HUDEP-2 (cell line): ENCODE measurements around the gene FOXL1.

Experiments
- DNase-seq, 76 experiments: peaks; one replicate each; lab custom pipeline; 2025; ENCODE audit not compliant: unreplicated experiment in 76 of 76; lab: John Stamatoyannopoulos, UW

FOXL1 gene

GRCh38 chr16:86578061-86578599, at the start of gene FOXL1:
TSS of gene FOXL1 (plus strand) at chr16:86578549. CDS start at chr16:86578724, 175 bp downstream.
- DNase-seq: no peak

GRCh38 chr16:86529160-86529559, 49.2 kb upstream of the FOXL1 start:
- no peak for DNase-seq

- no peak for DNase-seq
These were observed 47.8 kb upstream of the FOXL1 start for GRCh38 chr16:86530251-86531190.

GRCh38 chr16:86531191-86531545, 47.2 kb upstream of the FOXL1 start:
- DNase-seq: no peak

GRCh38 chr16:86531641-86532525, 46.5 kb upstream of the FOXL1 start:
- no peak for DNase-seq

GRCh38 chr16:86532526-86532815, 45.9 kb upstream of the FOXL1 start:
- no peak for DNase-seq

- no peak for DNase-seq
These were observed 45.3 kb upstream of the FOXL1 start for GRCh38 chr16:86533076-86533475.

GRCh38 chr16:86533767-86534351, 44.5 kb upstream of the FOXL1 start:
- no peak for DNase-seq

- DNase-seq: no peak
These were observed 43.4 kb upstream of the FOXL1 start for GRCh38 chr16:86534779-86535615.

GRCh38 chr16:86536621-86537020, 41.7 kb upstream of the FOXL1 start:
- DNase-seq: no peak

GRCh38 chr16:86537486-86537885, 40.9 kb upstream of the FOXL1 start:
- DNase-seq: no peak

GRCh38 chr16:86538196-86538780, 40.1 kb upstream of the FOXL1 start:
- no peak for DNase-seq

GRCh38 chr16:86540894-86541293, 37.5 kb upstream of the FOXL1 start:
- DNase-seq: no peak

- no peak for DNase-seq
These were observed 36.8 kb upstream of the FOXL1 start for GRCh38 chr16:86541560-86541959.

- DNase-seq: no peak
These were observed 35.3 kb upstream of the FOXL1 start for GRCh38 chr16:86542756-86543750.

- no peak for DNase-seq
These were observed 32.9 kb upstream of the FOXL1 start for GRCh38 chr16:86545481-86545880.

GRCh38 chr16:86545954-86546637, 32.3 kb upstream of the FOXL1 start:
- DNase-seq: no peak

GRCh38 chr16:86546638-86547013, 31.7 kb upstream of the FOXL1 start:
- DNase-seq: no peak
